Stomach smooth muscle (tissue), 2 donors: ENCODE results near the gene ACAP3.

Source experiments
- H3K27ac ChIP-seq: one replicate; pipeline ENCODE4 v1.7.0; 2013; ENCODE audit warnings: mild to moderate bottlenecking, low read length, inconsistent platforms
- H3K27me3 ChIP-seq, 2 donors: one replicate each; pipeline ENCODE4 v1.7.0; 2013; ENCODE audit warnings: low read length in 2 of 2; ENCODE audit not compliant: insufficient read depth in 2 of 2, control insufficient read depth in 1 of 2
- H3K36me3 ChIP-seq, 2 donors: one replicate each; pipeline ENCODE4 v1.7.0; 2013; ENCODE audit warnings: low read length in 2 of 2; ENCODE audit not compliant: control insufficient read depth in 2 of 2, insufficient read depth in 2 of 2
- H3K4me1 ChIP-seq: one replicate; pipeline ENCODE4 v1.7.0; 2013; ENCODE audit warnings: low read length; ENCODE audit not compliant: control insufficient read depth, insufficient read depth
- H3K4me3 ChIP-seq, 2 donors: one replicate each; pipeline ENCODE4 v1.7.0; 2013; ENCODE audit warnings: low read length in 2 of 2
- H3K9ac ChIP-seq, 2 donors: one replicate each; pipeline ENCODE4 v1.7.0; 2013; ENCODE audit warnings: low read length in 2 of 2, mild to moderate bottlenecking in 1 of 2
- H3K9me3 ChIP-seq, 2 donors: one replicate each; pipeline ENCODE4 v1.7.0; 2013; ENCODE audit warnings: low read length in 2 of 2; ENCODE audit not compliant: control insufficient read depth in 2 of 2
- donor health status: healthy.
- donor health status: Pancreatic carcinoma.

ACAP3 gene

GRCh38 chr1:1335283-1335682 lies 27.6 kb upstream of the ACAP3 start:
- Histone ChIP-seq H3K36me3 (peaks cover 0 to 6% of the 10 kb centered on the region in 2 donors), H3K27me3 (no peaks in the 10 kb centered on the region), H3K4me1 (no peaks in the 10 kb centered on the region), H3K27ac (no peak overlapping the region), H3K9ac (no peak overlapping the region), H3K9me3 (no peaks in the 10 kb centered on the region), H3K4me3 (no peak overlapping the region)

DNA sequence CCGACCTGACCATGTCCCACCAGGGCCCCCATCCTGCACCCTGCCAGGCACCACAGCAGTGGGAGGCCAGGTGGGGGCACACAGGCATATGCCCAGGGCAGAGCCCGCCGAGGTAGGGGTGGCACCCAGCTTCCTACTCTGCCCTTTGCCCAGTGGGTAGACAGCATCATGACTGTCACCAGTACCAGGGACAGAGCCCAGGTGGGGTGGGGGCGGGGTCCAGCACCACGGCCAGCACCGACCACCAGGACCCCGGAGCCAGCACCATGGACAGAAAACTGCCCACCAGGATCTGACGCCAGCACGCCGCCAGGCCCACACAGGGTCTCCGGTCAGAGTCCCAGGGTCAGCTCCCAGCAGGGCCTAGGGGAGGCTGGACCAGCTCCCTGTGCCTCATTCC lies 27.1 kb upstream of the ACAP3 start:
- H3K27ac ChIP-seq = no peak overlapping the region
- H3K27me3 ChIP-seq = no peaks in the 10 kb centered on the region
- no peaks in the 10 kb centered on the region for H3K9me3 ChIP-seq
- peaks cover 0 to 2% of the 10 kb centered on the region in 2 donors for H3K36me3 ChIP-seq
- H3K9ac ChIP-seq = no peak overlapping the region
- no peak overlapping the region for H3K4me3 ChIP-seq
- no peaks in the 10 kb centered on the region for H3K4me1 ChIP-seq

DNA sequence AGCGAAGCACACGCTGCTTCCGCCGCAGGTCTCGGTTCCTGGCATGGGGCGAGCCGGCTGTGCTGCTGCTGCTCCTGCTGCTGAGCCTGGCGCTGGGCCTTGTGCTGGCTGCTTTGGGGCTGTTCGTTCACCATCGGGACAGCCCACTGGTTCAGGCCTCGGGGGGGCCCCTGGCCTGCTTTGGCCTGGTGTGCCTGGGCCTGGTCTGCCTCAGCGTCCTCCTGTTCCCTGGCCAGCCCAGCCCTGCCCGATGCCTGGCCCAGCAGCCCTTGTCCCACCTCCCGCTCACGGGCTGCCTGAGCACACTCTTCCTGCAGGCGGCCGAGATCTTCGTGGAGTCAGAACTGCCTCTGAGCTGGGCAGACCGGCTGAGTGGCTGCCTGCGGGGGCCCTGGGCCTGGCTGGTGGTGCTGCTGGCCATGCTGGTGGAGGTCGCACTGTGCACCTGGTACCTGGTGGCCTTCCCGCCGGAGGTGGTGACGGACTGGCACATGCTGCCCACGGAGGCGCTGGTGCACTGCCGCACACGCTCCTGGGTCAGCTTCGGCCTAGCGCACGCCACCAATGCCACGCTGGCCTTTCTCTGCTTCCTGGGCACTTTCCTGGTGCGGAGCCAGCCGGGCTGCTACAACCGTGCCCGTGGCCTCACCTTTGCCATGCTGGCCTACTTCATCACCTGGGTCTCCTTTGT lies 26.0 kb upstream of the ACAP3 start:
- Histone ChIP-seq H3K9me3 (no peaks in the 10 kb centered on the region), H3K4me3 (no peak overlapping the region), H3K9ac (no peak overlapping the region), H3K4me1 (no peaks in the 10 kb centered on the region), H3K27ac (no peak overlapping the region), H3K27me3 (no peaks in the 10 kb centered on the region), H3K36me3 (peaks cover 0 to 3% of the 10 kb centered on the region in 2 donors)

GRCh38 chr1:1332774-1333480 lies 25.2 kb upstream of the ACAP3 start:
- H3K9me3 ChIP-seq = no peaks in the 10 kb centered on the region
- no peak overlapping the region for H3K9ac ChIP-seq
- H3K4me1 ChIP-seq = no peaks in the 10 kb centered on the region
- H3K27me3 ChIP-seq = no peaks in the 10 kb centered on the region
- no peak overlapping the region for H3K27ac ChIP-seq
- no peak overlapping the region for H3K4me3 ChIP-seq
- peaks cover 3 to 9% of the 10 kb centered on the region in 2 donors for H3K36me3 ChIP-seq

- no peak overlapping the region for H3K27ac ChIP-seq
- no peaks in the 10 kb centered on the region for H3K4me1 ChIP-seq
- no peak overlapping the region for H3K4me3 ChIP-seq
- no peaks in the 10 kb centered on the region for H3K27me3 ChIP-seq
- H3K36me3 ChIP-seq = peaks cover 6 to 10% of the 10 kb centered on the region in 2 donors
- H3K9ac ChIP-seq = no peak overlapping the region
- no peaks in the 10 kb centered on the region for H3K9me3 ChIP-seq
Measured at GRCh38 chr1:1332031-1332755, 24.5 kb upstream of the ACAP3 start.

DNA sequence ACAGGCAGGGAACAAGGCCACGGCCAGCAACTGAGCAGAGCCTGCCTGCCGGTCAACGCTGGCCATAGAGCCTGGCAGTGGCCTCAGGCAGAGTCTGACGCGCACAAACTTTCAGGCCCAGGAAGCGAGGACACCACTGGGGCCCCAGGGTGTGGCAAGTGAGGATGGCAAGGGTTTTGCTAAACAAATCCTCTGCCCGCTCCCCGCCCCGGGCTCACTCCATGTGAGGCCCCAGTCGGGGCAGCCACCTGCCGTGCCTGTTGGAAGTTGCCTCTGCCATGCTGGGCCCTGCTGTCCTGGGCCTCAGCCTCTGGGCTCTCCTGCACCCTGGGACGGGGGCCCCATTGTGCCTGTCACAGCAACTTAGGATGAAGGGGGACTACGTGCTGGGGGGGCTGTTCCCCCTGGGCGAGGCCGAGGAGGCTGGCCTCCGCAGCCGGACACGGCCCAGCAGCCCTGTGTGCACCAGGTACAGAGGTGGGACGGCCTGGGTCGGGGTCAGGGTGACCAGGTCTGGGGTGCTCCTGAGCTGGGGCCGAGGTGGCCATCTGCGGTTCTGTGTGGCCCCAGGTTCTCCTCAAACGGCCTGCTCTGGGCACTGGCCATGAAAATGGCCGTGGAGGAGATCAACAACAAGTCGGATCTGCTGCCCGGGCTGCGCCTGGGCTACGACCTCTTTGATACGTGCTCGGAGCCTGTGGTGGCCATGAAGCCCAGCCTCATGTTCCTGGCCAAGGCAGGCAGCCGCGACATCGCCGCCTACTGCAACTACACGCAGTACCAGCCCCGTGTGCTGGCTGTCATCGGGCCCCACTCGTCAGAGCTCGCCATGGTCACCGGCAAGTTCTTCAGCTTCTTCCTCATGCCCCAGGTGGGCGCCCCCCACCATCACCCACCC lies 23.6 kb upstream of the ACAP3 start, which contains the start of gene TAS1R3:
TSS of gene TAS1R3 (plus strand) at position 213 of the 898 bp plus-strand sequence. CDS start at position 279, 66 bp downstream.
- Histone ChIP-seq H3K4me3 (no peak within 1 kb of the TSS), H3K4me1 (peaks cover 6% of the 10 kb centered on the region), H3K9me3 (no peaks in the 10 kb centered on the region), H3K36me3 (peaks cover 6 to 12% of the 10 kb centered on the region in 2 donors), H3K9ac (no peak within 1 kb of the TSS), H3K27ac (no peak within 1 kb of the TSS), H3K27me3 (no peaks in the 10 kb centered on the region)

DNA sequence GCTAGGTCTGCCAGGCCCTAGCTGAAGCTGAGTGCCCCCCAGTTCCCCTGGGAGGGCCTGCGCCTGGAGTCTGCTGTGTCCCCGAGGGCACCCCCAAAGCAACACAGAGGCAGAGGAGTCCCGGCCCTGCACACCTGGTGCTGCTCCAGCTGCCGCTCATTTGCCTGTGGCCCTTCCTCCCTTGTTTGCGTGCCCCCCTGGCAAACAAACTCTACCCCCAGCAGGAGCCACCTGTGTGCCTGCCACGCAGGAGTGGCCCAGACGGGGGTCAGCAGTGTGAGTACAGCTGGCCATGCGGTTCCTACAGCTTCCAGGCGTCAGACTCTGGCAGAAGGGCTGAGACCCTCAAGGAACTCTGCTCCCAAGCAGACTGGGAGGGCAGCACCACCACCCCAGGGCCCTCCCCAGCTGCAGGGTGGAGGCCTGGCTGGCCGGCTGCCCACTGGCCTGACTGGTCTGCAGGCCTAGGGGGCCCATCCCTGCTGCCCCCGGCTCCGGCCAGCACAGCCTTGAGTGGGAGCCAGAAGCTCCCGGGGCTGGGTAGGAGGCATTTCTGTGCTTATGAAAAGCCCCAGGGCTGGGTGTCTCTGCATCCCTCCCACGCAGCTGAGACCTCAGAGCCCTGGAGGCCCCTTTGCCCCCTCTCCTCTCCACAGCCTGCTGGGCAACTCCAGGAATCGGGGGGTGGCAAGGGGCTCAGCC lies 22.8 kb upstream of the ACAP3 start:
- Histone ChIP-seq H3K36me3 (peaks cover 6 to 12% of the 10 kb centered on the region in 2 donors), H3K27me3 (no peaks in the 10 kb centered on the region), H3K4me1 (peaks cover 14% of the 10 kb centered on the region), H3K9me3 (no peaks in the 10 kb centered on the region), H3K9ac (no peak overlapping the region), H3K27ac (no peak overlapping the region), H3K4me3 (no peak overlapping the region)

GRCh38 chr1:1329304-1330210 lies 21.8 kb upstream of the ACAP3 start:
- H3K27ac ChIP-seq = no peak overlapping the region
- H3K9me3 ChIP-seq = no peaks in the 10 kb centered on the region
- H3K4me1 ChIP-seq = peaks cover 21% of the 10 kb centered on the region
- H3K4me3 ChIP-seq = no peak overlapping the region
- peaks cover 6 to 12% of the 10 kb centered on the region in 2 donors for H3K36me3 ChIP-seq
- H3K27me3 ChIP-seq = no peaks in the 10 kb centered on the region
- no peak overlapping the region for H3K9ac ChIP-seq

DNA sequence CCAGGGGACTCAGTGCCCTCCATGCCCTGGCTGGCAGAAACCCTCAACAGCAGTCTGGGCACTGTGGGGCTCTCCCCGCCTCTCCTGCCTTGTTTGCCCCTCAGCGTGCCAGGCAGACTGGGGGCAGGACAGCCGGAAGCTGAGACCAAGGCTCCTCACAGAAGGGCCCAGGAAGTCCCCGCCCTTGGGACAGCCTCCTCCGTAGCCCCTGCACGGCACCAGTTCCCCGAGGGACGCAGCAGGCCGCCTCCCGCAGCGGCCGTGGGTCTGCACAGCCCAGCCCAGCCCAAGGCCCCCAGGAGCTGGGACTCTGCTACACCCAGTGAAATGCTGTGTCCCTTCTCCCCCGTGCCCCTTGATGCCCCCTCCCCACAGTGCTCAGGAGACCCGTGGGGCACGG lies 20.5 kb upstream of the ACAP3 start:
- Histone ChIP-seq H3K27ac (no peak overlapping the region), H3K9me3 (no peaks in the 10 kb centered on the region), H3K9ac (no peak overlapping the region), H3K27me3 (no peaks in the 10 kb centered on the region), H3K4me3 (no peak overlapping the region), H3K36me3 (peaks cover 6 to 12% of the 10 kb centered on the region in 2 donors), H3K4me1 (peaks cover 26% of the 10 kb centered on the region)
